ENCODE measurements around the gene PRPS1.
"Not testable (repeated sequence)": the region's sequence is repeated elsewhere in the genome, so short reads cannot be mapped to it uniquely, and the experiment has no call there.

The PRPS1 gene

GRCh38 chrX:107627838-107628661, at the start of gene PRPS1:
PRPS1 (plus strand) TSS chrX:107628510; CDS start chrX:107628629, 119 bp downstream.
- peak; percentile 89 for DNase-seq
- in situ Hi-C loops (cut with HindIII; ENCODE audit: low pct_ligation_motif_present, low pct_unique_long_range_greater_than_20kb, low sequenced_read_pairs): loop anchor here (25.0 kb wide), 1 partner anchor 91 kb away; no protein-coding TSS in a partner anchor

DNA sequence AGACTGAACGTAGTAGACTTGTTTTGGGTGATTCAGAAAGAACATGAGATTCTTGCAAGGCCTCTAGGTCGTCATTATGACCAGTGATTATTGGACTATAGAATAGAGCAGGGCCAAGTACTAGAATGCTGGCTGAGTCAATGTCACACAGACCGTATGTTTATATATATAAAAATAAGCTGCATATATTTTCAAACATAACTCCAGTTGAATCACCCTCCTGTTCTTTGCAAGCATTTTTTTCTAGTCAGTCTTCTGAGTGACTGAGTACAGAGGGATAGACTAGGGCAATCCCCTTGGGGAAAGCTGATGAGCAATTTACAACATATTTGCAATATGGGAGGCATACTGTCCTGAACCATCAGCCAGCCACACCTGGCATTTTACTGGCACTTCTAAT, 48.4 kb upstream of the PRPS1 start:
- in situ Hi-C loops (cut with HindIII; ENCODE audit: low pct_ligation_motif_present, low pct_unique_long_range_greater_than_20kb, low sequenced_read_pairs): no loop called here
- no peak for DNase-seq

DNA sequence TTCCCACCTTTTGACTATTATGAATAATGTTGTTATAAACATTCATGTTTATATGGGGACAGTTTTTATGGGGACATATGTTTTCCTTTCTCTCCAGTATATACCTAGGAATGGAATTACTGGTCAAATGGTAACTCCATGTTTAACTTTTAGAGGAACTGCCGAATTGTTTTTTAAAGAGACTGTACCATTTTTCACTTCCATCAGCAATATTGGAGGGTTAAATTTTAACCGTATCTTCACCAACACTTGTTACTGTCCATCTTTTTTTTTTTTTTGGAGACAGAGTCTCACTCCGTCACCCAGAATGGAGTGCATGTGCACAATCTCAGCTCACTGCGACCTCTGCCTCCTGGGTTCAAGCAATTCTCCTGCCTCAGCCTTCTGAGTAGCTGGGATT, 46.4 kb upstream of the PRPS1 start:
- DNase-seq: no peak
- in situ Hi-C loops (cut with HindIII; ENCODE audit: low pct_ligation_motif_present, low pct_unique_long_range_greater_than_20kb, low sequenced_read_pairs): no loop called here

DNA sequence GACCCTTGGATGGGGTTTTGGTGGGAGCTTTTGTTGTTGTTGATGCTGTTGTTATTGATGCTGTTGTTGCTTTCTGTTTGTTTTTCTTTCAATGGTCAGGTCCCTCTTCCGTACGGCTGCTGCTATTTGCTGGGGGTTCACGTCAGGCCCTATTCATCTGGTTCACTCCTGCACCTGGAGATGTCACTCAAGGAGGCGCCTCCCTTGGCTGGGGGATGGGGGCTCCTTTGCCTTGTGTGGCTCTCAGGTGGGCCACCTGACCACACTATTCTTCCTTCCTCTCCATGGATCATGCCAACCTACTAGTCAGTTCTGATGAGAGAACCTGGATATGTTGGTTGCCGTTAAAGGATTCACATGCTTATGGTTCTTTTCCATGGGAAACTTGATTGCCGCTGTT, 39.1 kb upstream of the PRPS1 start:
- DNase-seq: no peak
- in situ Hi-C loops (cut with HindIII; ENCODE audit: low pct_ligation_motif_present, low pct_unique_long_range_greater_than_20kb, low sequenced_read_pairs): no loop called here

DNA sequence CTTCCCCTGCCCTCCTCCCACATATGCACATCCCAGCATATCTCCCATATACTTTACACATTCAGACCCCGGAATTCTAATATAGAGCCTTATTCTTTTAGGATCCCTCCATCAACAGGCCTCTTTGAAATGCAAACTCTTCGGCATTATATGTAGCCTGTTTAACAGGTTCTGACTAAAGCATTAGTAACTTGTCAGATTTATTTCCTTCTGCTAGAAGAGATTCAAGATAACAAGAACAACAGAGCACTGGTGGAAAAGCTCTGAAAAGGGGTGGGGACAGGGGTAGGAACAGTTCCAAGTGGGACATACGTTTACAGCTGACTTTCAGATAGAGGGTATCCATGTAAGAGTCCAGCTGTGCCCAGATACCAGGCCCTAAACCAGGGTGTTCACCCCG, 31.7 kb upstream of the PRPS1 start:
- DNase-seq: no peak
- in situ Hi-C loops (cut with HindIII; ENCODE audit: low pct_ligation_motif_present, low pct_unique_long_range_greater_than_20kb, low sequenced_read_pairs): no loop called here

DNA sequence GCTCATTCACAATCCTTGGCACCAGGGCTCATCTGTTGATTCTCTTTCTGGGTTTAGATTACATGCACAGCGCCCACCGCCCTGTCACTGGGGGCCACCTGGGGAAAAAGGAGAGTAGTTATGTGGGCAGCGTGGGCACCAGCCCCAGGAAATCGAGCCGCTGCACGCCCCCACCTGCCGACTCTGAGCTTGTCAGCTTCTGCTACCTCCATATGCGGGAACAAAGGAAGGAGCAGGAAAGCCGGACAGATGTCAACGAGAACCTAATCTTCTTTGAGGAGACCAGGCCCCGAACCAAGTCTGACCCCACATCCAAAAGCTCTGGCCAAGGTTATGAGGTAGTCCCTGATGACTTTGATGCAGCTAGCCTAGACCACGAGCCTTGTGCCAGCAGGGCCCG, 31.0 kb upstream of the PRPS1 start:
- in situ Hi-C loops (cut with HindIII; ENCODE audit: low pct_ligation_motif_present, low pct_unique_long_range_greater_than_20kb, low sequenced_read_pairs): no loop called here

DNA sequence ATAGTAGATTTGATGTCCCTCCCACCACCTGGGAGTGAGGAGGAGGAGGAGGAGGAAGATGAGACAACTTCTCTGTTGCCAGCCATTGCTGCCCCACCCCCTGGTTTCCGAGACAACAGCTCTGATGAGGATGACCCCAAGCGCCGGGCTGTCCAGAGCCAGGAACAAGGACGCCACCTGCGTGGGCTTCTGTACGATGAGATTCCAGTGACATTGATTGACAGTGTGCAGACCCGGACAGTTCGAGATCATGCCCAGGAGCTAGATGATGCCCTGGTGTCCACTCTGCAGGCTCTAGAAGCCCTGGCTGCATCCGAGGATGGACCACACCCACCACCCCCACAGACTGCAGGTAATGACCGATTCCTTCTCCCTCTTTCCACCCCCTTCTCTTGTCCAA, 30.5 kb upstream of the PRPS1 start:
- DNase-seq: no peak
- in situ Hi-C loops (cut with HindIII; ENCODE audit: low pct_ligation_motif_present, low pct_unique_long_range_greater_than_20kb, low sequenced_read_pairs): no loop called here

More for the DNA sequence above, 31.0 kb upstream of the PRPS1 start:
- no peak for DNase-seq

- no peak for DNase-seq
- in situ Hi-C loops (cut with HindIII; ENCODE audit: low pct_ligation_motif_present, low pct_unique_long_range_greater_than_20kb, low sequenced_read_pairs): no loop called here
Observed at GRCh38 chrX:107599450-107599861, 28.9 kb upstream of the PRPS1 start.

- DNase-seq: no peak
- in situ Hi-C loops (cut with HindIII; ENCODE audit: low pct_ligation_motif_present, low pct_unique_long_range_greater_than_20kb, low sequenced_read_pairs): no loop called here
Observed at GRCh38 chrX:107600366-107600765, 27.9 kb upstream of the PRPS1 start.

- DNase-seq: no peak
- in situ Hi-C loops (cut with HindIII; ENCODE audit: low pct_ligation_motif_present, low pct_unique_long_range_greater_than_20kb, low sequenced_read_pairs): no loop called here
Observed at GRCh38 chrX:107601326-107601725, 27.0 kb upstream of the PRPS1 start.

DNA sequence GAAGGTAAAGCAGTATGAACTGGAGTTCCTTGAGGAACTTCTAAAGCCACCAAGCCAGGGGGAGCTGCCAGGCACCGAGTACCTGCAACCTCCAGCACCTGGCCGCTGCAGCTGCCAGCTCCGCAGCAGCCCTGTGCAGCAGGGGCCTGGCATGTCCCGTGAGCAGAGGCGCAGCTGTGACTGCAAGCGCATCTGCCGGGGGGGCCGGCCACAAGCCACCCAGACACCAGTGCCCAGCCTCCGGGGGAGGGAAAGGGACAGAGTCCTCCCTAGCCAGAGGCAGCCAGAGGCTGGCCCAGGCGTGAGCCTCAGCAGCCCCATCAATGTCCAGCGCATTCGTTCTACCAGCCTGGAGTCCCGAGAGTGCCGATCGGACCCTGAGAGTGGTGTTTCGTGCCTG, 26.6 kb upstream of the PRPS1 start:
- DNase-seq: no peak
- in situ Hi-C loops (cut with HindIII; ENCODE audit: low pct_ligation_motif_present, low pct_unique_long_range_greater_than_20kb, low sequenced_read_pairs): no loop called here

DNA sequence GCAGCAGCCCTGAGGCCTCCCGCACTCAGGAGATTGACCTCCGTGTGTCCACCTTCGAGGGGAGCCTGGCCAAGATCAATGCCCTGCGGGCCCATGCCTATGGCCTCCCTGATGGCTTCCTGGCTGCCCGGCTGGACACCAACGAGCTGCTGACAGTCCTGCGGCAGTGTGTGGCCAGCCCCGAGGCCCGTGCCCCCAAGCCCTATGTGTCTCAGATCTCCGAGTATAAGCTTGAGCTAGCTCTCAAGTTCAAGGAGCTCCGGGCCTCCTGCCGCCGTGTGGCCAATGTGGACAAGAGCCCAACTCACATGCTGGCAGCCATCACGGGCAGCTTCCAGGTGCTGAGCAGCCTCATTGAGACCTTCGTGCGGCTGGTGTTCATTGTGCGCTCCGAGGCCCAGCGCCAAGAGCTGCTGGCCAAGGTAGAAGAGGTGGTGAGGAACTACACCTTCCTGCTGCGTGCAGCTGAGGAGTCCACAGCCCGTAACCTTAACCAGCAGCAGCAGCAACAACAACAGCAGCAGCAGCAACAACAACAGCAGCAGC, 25.5 kb upstream of the PRPS1 start:
- in situ Hi-C loops (cut with HindIII; ENCODE audit: low pct_ligation_motif_present, low pct_unique_long_range_greater_than_20kb, low sequenced_read_pairs): no loop called here
- DNase-seq: no peak

- in situ Hi-C loops (cut with HindIII; ENCODE audit: low pct_ligation_motif_present, low pct_unique_long_range_greater_than_20kb, low sequenced_read_pairs): no loop called here
- no peak for DNase-seq
Observed at GRCh38 chrX:107603429-107604159, 24.7 kb upstream of the PRPS1 start.

- in situ Hi-C loops (cut with HindIII; ENCODE audit: low pct_ligation_motif_present, low pct_unique_long_range_greater_than_20kb, low sequenced_read_pairs); DNase-seq: not testable (repeated sequence)
Observed at GRCh38 chrX:107609061-107609460, 19.2 kb upstream of the PRPS1 start.

DNA sequence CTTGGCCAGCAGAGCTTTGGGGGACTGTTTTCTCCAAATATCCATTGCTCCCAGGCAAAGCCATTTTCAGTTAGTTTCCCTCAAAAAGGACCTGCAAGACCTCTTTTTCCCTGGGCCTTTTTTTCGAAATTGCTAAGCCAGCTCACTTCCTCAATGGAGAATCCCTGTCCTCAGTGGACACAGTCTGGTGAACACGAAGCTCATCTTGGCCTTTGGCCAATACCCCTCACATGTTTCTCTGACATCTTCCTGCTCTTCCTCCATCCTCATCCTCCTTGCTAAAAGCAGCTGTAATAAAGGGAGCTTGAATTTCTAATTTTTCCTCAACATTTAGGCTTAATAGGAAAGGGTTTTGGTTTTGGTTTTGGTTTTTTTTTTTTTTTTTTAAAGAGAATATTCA, 17.6 kb upstream of the PRPS1 start:
- no peak for DNase-seq
- in situ Hi-C loops (cut with HindIII; ENCODE audit: low pct_ligation_motif_present, low pct_unique_long_range_greater_than_20kb, low sequenced_read_pairs): no loop called here

GRCh38 chrX:107619885-107620322, 8.4 kb upstream of the PRPS1 start:
- DNase-seq: no peak
- in situ Hi-C loops (cut with HindIII; ENCODE audit: low pct_ligation_motif_present, low pct_unique_long_range_greater_than_20kb, low sequenced_read_pairs): no loop called here

GRCh38 chrX:107624893-107625292, 3.4 kb upstream of the PRPS1 start:
- DNase-seq: no peak
- in situ Hi-C loops (cut with HindIII; ENCODE audit: low pct_ligation_motif_present, low pct_unique_long_range_greater_than_20kb, low sequenced_read_pairs): loop anchor here (25.0 kb wide), 1 partner anchor 88 kb away; no protein-coding TSS in a partner anchor

- DNase-seq: no peak
- in situ Hi-C loops (cut with HindIII; ENCODE audit: low pct_ligation_motif_present, low pct_unique_long_range_greater_than_20kb, low sequenced_read_pairs): loop anchor here (25.0 kb wide), 1 partner anchor 88 kb away; no protein-coding TSS in a partner anchor
Observed at GRCh38 chrX:107625739-107626138, 2.6 kb upstream of the PRPS1 start.

DNA sequence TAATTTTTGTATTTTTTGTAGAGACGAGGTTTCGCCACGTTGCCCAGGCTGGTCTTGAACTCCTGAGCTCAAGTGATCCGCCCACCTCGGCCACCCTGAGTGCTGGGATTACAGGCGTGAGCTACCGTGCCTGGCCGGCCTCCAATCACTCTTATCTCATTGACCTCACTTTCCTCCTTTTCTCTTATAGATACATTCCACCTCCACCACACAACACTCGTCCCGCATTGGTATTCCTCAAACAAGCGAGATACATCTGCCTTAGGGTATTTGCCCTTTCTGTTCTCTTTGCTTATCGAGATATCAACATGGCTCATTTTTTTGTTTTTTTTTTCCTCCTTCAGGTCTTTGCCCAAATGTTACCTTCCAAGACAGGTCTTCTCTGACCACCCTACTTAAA, 1.8 kb upstream of the PRPS1 start:
- no peak for DNase-seq
- in situ Hi-C loops (cut with HindIII; ENCODE audit: low pct_ligation_motif_present, low pct_unique_long_range_greater_than_20kb, low sequenced_read_pairs): loop anchor here (25.0 kb wide), 1 partner anchor 89 kb away; no protein-coding TSS in a partner anchor
